NB4 (cell line): ENCODE results near the gene FOXF1.

ENCODE experiments used
- DNase-seq: peaks from one replicate; pipeline ENCODE4 v3.0.0; 2010; ENCODE audit warnings: low read depth
- H3K4me3 ChIP-seq: one replicate; pipeline ENCODE4 v1.5.1; 2011; ENCODE audit warnings: mild to moderate bottlenecking, low read depth, low read length, moderate library complexity
- MYC ChIP-seq: IDR thresholded peaks from 2 replicates; pipeline ENCODE4 v1.6.1; 2011; ENCODE audit warnings: low read depth, low read length
- POLR2A ChIP-seq: IDR thresholded peaks from 2 replicates; pipeline ENCODE4 v1.6.1; 2011; ENCODE audit warnings: mild to moderate bottlenecking; ENCODE audit not compliant: insufficient read length; ENCODE audit errors: extremely low read depth
- TF ChIP-seq, protein P1 (sequence below): IDR thresholded peaks from one replicate; pipeline ENCODE4 v1.5.1; 2012; ENCODE audit warnings: low read depth, low read length
- TF ChIP-seq, protein P2 (sequence below): IDR thresholded peaks from 2 replicates; pipeline ENCODE4 v1.6.1; 2011; ENCODE audit warnings: low read depth, low read length

Gene FOXF1

GRCh38 chr16:86542756-86543750 lies 32.7 kb downstream of the FOXF1 start:
- TF ChIP-seq, protein P1, sequence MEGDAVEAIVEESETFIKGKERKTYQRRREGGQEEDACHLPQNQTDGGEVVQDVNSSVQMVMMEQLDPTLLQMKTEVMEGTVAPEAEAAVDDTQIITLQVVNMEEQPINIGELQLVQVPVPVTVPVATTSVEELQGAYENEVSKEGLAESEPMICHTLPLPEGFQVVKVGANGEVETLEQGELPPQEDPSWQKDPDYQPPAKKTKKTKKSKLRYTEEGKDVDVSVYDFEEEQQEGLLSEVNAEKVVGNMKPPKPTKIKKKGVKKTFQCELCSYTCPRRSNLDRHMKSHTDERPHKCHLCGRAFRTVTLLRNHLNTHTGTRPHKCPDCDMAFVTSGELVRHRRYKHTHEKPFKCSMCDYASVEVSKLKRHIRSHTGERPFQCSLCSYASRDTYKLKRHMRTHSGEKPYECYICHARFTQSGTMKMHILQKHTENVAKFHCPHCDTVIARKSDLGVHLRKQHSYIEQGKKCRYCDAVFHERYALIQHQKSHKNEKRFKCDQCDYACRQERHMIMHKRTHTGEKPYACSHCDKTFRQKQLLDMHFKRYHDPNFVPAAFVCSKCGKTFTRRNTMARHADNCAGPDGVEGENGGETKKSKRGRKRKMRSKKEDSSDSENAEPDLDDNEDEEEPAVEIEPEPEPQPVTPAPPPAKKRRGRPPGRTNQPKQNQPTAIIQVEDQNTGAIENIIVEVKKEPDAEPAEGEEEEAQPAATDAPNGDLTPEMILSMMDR: no peak
- TF ChIP-seq POLR2A (no peak), MYC (no peak)
- TF ChIP-seq, protein P2, sequence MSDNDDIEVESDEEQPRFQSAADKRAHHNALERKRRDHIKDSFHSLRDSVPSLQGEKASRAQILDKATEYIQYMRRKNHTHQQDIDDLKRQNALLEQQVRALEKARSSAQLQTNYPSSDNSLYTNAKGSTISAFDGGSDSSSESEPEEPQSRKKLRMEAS: no peak
- H3K4me3 ChIP-seq: no peak overlapping the region
- DNase-seq: no peak

- no peak for DNase-seq
- no peak for TF ChIP-seq MYC
- TF ChIP-seq, protein P1: no peak
- TF ChIP-seq, protein P2: no peak
- TF ChIP-seq POLR2A: no peak
- no peak overlapping the region for H3K4me3 ChIP-seq
Observed at GRCh38 chr16:86545481-86545880, 35.2 kb downstream of the FOXF1 start.

DNA sequence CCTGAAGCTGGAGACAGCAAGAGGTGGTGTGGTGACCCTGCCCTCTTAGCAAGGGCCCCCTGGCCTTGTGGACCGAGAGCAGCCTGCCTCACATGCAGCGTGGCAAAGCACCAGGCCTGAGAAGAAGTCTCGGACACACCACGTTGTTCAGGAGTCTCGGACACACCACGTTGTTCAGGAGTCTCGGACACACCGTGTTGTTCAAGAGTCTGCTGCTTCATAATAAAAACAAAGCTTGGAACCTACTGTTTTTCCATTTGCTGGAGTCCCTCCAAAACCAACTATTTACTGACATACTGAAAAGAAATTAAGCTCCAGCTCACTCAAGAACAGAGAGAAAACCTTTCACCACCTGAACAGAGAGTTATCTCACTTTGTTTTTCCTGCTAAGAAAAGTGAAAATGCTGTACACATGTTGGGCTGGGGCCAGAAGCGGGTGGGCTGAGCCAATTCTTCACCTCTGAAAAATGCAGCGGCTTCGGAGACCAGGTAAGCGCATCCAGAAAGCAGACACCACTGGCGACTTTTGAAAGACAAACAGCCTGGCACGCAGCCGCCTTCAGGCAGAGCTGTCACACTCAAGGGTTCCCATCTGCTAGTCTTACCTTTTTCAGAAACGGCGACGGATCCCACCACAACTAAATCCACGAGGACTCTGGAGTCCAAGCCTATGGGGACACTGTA lies 35.8 kb downstream of the FOXF1 start:
- no peak overlapping the region for H3K4me3 ChIP-seq
- DNase-seq: no peak
- TF ChIP-seq, protein P2: no peak
- TF ChIP-seq, protein P1: no peak
- TF ChIP-seq POLR2A (no peak), MYC (no peak)

- TF ChIP-seq POLR2A: no peak
- TF ChIP-seq MYC: no peak
- TF ChIP-seq, protein P1: no peak
- TF ChIP-seq, protein P2: no peak
- H3K4me3 ChIP-seq: no peak overlapping the region
- no peak for DNase-seq
Observed at GRCh38 chr16:86546638-86547013, 36.3 kb downstream of the FOXF1 start.

GRCh38 chr16:86547286-86547685 lies 37.0 kb downstream of the FOXF1 start:
- no peak for DNase-seq
- no peak overlapping the region for H3K4me3 ChIP-seq
- TF ChIP-seq, protein P1: no peak
- TF ChIP-seq POLR2A (no peak), MYC (no peak)
- TF ChIP-seq, protein P2: no peak
